GM12878 (cell line): Measurements from ENCODE around the gene ATG12.

Experiments used
- CTCF ChIP-seq, 3 experiments: IDR thresholded peaks in 2 of 3; conservative IDR thresholded peaks in 1 of 3; 2 replicates each; pipeline ENCODE4 v1.5.1; 2011; ENCODE audit warnings: low read depth in 3 of 3, low read length in 3 of 3, mild to moderate bottlenecking in 3 of 3, control low read depth in 2 of 3, moderate library complexity in 2 of 3, inconsistent platforms in 1 of 3, mixed read lengths in 1 of 3; ENCODE audit not compliant: control insufficient read depth in 2 of 3, insufficient read depth in 1 of 3; ENCODE audit errors: extremely low read depth in 1 of 3
- NFIC ChIP-seq: IDR thresholded peaks from 2 replicates; pipeline ENCODE4 v1.6.1; 2012; ENCODE audit warnings: low read depth, mild to moderate bottlenecking, inconsistent platforms, low read length, moderate library complexity
- REST ChIP-seq: IDR thresholded peaks from 2 replicates; pipeline ENCODE4 v1.6.1; 2012; ENCODE audit warnings: mild to moderate bottlenecking, low read depth, low read length
- ZNF274 ChIP-seq: IDR thresholded peaks from one replicate; pipeline ENCODE4 v1.8.0; 2011; ENCODE audit not compliant: insufficient read length, insufficient read depth

GRCh38 chr5:115788440-115788839, 52.9 kb downstream of the ATG12 start:
- TF ChIP-seq REST: no peak
- no peak for TF ChIP-seq ZNF274
- no peak for TF ChIP-seq CTCF (IDR thresholded peaks at IDR 0.05 in 2 of 3, conservative IDR thresholded peaks at IDR 0.05 in 1 of 3; ENCODE audit: control insufficient read depth in 2 of 3, extremely low read depth in 1 of 3, insufficient read depth in 1 of 3, low read depth in 3 of 3, low read length in 3 of 3)
- no peak for TF ChIP-seq NFIC
